Subcutaneous adipose tissue (tissue), 4 donors: Measurements from ENCODE around the gene TUFT1. TPM values are rescaled to one million over a fixed set of nuclear protein-coding genes. Genes with fewer than 3 reads are reported as not detected.

ENCODE experiments used
- small RNA-seq: library from RNA; depleted of rRNA; stranded (forward); fragments of <200 nt; gene quantifications from one replicate; pipeline ENCODE3, GENCODE V24; 2016
- total RNA-seq, 4 donors: library from RNA; depleted of rRNA; stranded (reverse); fragments of >200 nt; gene quantifications; one replicate each; pipeline ENCODE4 v1.1.0, GENCODE V29; 2016
- TF ChIP-seq, protein P1 (sequence below): fragments of 450-650 bp; IDR thresholded peaks from one replicate; pipeline ENCODE4 v1.5.1; 2016; ENCODE audit warnings: low read depth, mild to moderate bottlenecking, control low read depth, antibody characterized with exemption, moderate library complexity

The TUFT1 gene
- total RNA-seq, 4 donors from 2014 or later: 3.8 to 7.5 (median 5.8) TPM

GRCh38 chr1:151620286-151620685 is 80.2 kb downstream of the TUFT1 start:
- TF ChIP-seq, protein P1, sequence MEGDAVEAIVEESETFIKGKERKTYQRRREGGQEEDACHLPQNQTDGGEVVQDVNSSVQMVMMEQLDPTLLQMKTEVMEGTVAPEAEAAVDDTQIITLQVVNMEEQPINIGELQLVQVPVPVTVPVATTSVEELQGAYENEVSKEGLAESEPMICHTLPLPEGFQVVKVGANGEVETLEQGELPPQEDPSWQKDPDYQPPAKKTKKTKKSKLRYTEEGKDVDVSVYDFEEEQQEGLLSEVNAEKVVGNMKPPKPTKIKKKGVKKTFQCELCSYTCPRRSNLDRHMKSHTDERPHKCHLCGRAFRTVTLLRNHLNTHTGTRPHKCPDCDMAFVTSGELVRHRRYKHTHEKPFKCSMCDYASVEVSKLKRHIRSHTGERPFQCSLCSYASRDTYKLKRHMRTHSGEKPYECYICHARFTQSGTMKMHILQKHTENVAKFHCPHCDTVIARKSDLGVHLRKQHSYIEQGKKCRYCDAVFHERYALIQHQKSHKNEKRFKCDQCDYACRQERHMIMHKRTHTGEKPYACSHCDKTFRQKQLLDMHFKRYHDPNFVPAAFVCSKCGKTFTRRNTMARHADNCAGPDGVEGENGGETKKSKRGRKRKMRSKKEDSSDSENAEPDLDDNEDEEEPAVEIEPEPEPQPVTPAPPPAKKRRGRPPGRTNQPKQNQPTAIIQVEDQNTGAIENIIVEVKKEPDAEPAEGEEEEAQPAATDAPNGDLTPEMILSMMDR: no peak

DNA sequence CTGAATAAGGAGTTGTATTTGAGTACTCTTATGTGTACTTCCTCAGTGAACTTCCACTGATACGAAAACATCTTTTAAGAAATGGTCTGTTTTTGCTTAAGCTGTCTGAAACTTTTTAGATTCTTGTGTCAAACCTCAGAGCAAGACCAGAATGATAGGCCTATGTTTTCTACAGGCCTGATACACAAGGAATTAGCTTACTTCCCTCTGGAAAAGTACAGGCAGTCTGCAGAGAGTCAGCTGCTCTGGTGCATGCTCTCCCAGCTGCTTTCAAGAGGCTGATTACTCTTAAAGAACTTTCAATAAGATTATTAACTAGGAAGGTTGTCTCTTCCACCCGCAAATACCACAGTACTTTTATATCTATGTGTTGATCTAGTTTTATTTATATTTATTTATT is 81.2 kb downstream of the TUFT1 start:
- TF ChIP-seq, protein P1: no peak

DNA sequence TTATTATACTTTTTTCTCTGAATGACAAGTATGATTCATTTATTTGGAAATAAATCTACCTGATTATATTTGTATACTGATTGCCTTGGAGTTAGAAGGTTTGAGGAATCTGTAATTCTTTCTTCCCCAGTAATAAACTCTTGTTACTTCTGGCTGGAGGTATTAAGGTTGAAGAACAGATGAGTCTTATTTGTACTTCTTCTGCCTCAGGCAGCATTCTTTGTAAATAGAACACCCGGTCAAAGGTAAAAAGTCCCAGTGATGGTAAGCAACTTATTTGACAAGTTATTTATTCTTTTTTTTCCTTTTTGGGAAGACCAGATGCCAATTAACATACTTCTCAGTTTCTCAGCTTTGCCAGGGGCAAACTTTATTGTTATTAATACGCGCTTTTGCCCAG is 84.7 kb downstream of the TUFT1 start:
- TF ChIP-seq, protein P1: no peak

DNA sequence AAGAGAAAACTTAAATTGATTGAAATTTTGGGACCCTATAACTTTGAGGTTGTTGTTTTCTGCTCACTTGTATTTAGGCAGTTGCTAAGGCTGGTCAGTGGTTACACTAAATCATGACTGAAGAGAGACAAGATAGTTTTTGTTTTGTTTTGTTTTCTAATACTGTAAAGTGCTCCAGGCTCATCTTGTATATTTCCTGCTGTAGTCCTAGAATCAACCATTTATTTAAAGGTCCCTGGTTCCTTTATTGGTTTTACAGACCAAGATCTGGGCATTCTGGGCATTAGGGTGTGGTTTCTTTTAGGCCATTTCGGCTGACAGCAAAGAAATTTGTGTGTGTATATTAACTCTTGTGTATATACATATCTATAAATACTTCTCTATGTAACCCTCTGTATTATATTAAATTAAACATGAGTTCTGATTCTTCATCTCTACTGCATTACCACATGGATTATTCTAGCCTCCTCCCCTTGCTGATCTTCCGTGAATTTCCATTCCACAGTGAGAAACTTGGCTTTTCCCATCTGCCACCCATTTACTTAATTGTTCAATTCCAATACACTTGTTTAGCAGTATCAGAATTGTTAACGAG is 86.7 kb downstream of the TUFT1 start:
- TF ChIP-seq, protein P1: no peak

GRCh38 chr1:151629278-151629677 is 89.2 kb downstream of the TUFT1 start:
- TF ChIP-seq, protein P1: no peak

Small RNA genes lying within 50 kb of the gene (small RNA-seq; reads per million reads assigned to genes)
- gene MIR554 (not detected), gene RF00405 (not detected), gene RNU6-1062P (not detected)

Other genes with a start within 250 kb of the TUFT1 start
- 10 to 100 TPM; 50.0 to 73.1 (median 56.0) TPM for gene PI4KB, start 212.9 kb upstream of the TUFT1 start, total RNA-seq
- 10 to 100 TPM; 20.2 to 27.5 (median 22.8) TPM for gene RFX5, start 193.1 kb upstream of the TUFT1 start, total RNA-seq
- gene SELENBP1, start 167.6 kb upstream of the TUFT1 start, total RNA-seq: 100 to 1,000 TPM in 1 of 4 donors, 10 to 100 TPM in 3; 32.6 to 100 (median 54.7) TPM
- gene PSMB4, start 140.7 kb upstream of the TUFT1 start, total RNA-seq: 100 to 1,000 TPM; 197 to 298 (median 246) TPM
- 10 to 100 TPM; 39.9 to 51.6 (median 47.3) TPM for gene POGZ, start 80.8 kb upstream of the TUFT1 start, total RNA-seq
- gene CGN, start 28.9 kb upstream of the TUFT1 start, total RNA-seq: under 1 TPM in 2 of 4 donors, not detected in 2; 0.44 to 0.98 TPM
- gene SNX27, start 71.7 kb downstream of the TUFT1 start, total RNA-seq: 10 to 100 TPM; 30.0 to 62.2 (median 46.6) TPM
- gene CELF3, start 176.5 kb downstream of the TUFT1 start, total RNA-seq: not detected
- not detected for gene RIIAD1, start 181.2 kb downstream of the TUFT1 start, total RNA-seq
- 10 to 100 TPM; 52.7 to 75.7 (median 57.8) TPM for gene MRPL9, start 223.2 kb downstream of the TUFT1 start, total RNA-seq